Activated CD4-positive, alpha-beta T cell treated with anti-CD3 and anti-CD28 coated beads, Interleukin-2, Interleukin-4, amounts not matched to agents 100 ng/mL and 50 ng/mL, durations not matched to agents 16 hours and 8 hours (primary cell): ENCODE data around the gene PECR.
"Not testable (repeated sequence)": the region's sequence is repeated elsewhere in the genome, so short reads cannot be mapped to it uniquely, and the experiment has no call there.

Source experiments
- DNase-seq: peaks from one replicate; pipeline ENCODE4 v3.0.0-alpha.2; 2020; ENCODE audit warnings: low spot score

Gene PECR

GRCh38 chr2:216104691-216105090 lies 23.1 kb upstream of the PECR start:
- no peak for DNase-seq

- no peak for DNase-seq
Measured at GRCh38 chr2:216103213-216103612, 21.6 kb upstream of the PECR start.

GRCh38 chr2:216101109-216101508 lies 19.5 kb upstream of the PECR start:
- no peak for DNase-seq

- DNase-seq = no peak
Measured at GRCh38 chr2:216098421-216099334, 17.1 kb upstream of the PECR start.

GRCh38 chr2:216094701-216095100 lies 13.1 kb upstream of the PECR start:
- no peak for DNase-seq

- DNase-seq = no peak
Measured at GRCh38 chr2:216092646-216093045, 11.0 kb upstream of the PECR start.

GRCh38 chr2:216090369-216090786 lies 8.8 kb upstream of the PECR start:
- DNase-seq = no peak

- DNase-seq = no peak
Measured at GRCh38 chr2:216086207-216086893, 4.7 kb upstream of the PECR start.

- DNase-seq = peak; percentile 22
Measured at GRCh38 chr2:216084547-216084946, 2.9 kb upstream of the PECR start.

GRCh38 chr2:216083464-216084281 lies 2.1 kb upstream of the PECR start:
- DNase-seq = no peak

GRCh38 chr2:216082805-216083204 lies 1.2 kb upstream of the PECR start:
- no peak for DNase-seq

GRCh38 chr2:216082117-216082711 lies 605 bp upstream of the PECR start:
- no peak for DNase-seq

GRCh38 chr2:216081012-216081411 lies 597 bp downstream of the PECR start:
- DNase-seq = no peak

GRCh38 chr2:216080048-216080447 lies 1.6 kb downstream of the PECR start:
- DNase-seq = not testable (repeated sequence)

- no peak for DNase-seq
Measured at GRCh38 chr2:216078776-216079175, 2.8 kb downstream of the PECR start.

GRCh38 chr2:216075510-216076485 lies 5.8 kb downstream of the PECR start:
- DNase-seq = no peak

- DNase-seq = no peak
Measured at GRCh38 chr2:216074794-216075193, 6.8 kb downstream of the PECR start.

GRCh38 chr2:216074380-216074779 lies 7.2 kb downstream of the PECR start:
- DNase-seq = no peak

- no peak for DNase-seq
Measured at GRCh38 chr2:216073773-216074172, 7.8 kb downstream of the PECR start.

GRCh38 chr2:216072473-216072872 lies 9.1 kb downstream of the PECR start:
- DNase-seq = no peak
